T-cell (primary cell): Measurements from ENCODE around the gene RNU7-1. TPM values are rescaled to one million over a fixed set of nuclear protein-coding genes. Genes with fewer than 3 reads are reported as not detected.

Source experiments
- ATAC-seq, 4 experiments: fragments of 200-7000 bp in 3 of 4; fragments of 150-1000 bp in 1 of 4; cut with Tn5 transposase; replicated peaks in 1 of 4; 1 replicate in 3 of 4; 2 replicates in 1 of 4; pipeline ENCODE4 v1.10.0; 2021; ENCODE audit warnings: moderate library complexity in 3 of 4, mild to moderate bottlenecking in 2 of 4, moderate number of reproducible peaks in 1 of 4
- CTCF ChIA-PET, 2 donors: fragments of 300-600 bp; sonication (Branson Sonifier 250); formaldehyde crosslinking; loops; one replicate each; lab custom pipeline; 2022; ENCODE audit warnings: antibody characterized with exemption in 2 of 2; lab: Charles Lee
- POLR2A ChIA-PET, 2 donors: fragments of 300-600 bp; sonication (Branson Sonifier 250); formaldehyde crosslinking; loops; one replicate each; lab custom pipeline; 2022; ENCODE audit warnings: antibody characterized with exemption in 2 of 2; lab: Charles Lee
- DNase-seq, 35 experiments: peaks; one replicate each; pipeline versions ENCODE4 v3.0.0 to v3.0.0-alpha.2; 2013 to 2023
- H3K27ac ChIP-seq: one replicate; pipeline ENCODE4 v1.5.1; 2013; ENCODE audit warnings: low read length
- H3K27me3 ChIP-seq, 2 experiments: replicated peaks in 1 of 2; 1 replicate in 1 of 2; 2 replicates in 1 of 2; pipeline versions ENCODE4 v1.6.1 to v1.7.0; 2013; ENCODE audit warnings: low read length in 1 of 2, mixed read lengths in 1 of 2; ENCODE audit not compliant: control insufficient read depth in 2 of 2, insufficient read depth in 2 of 2; ENCODE audit errors: extremely low read depth in 1 of 2
- H3K36me3 ChIP-seq, 2 donors: 1 replicate in 1 of 2; 2 replicates in 1 of 2; pipeline versions ENCODE4 v1.6.1 to v1.7.0; 2013; ENCODE audit warnings: low read length in 1 of 2; ENCODE audit not compliant: control insufficient read depth in 2 of 2, insufficient read depth in 1 of 2; ENCODE audit errors: extremely low read depth in 1 of 2
- H3K4me1 ChIP-seq, 2 experiments: 1 replicate in 1 of 2; 2 replicates in 1 of 2; pipeline versions ENCODE4 v1.6.1 to v1.7.0; 2013; ENCODE audit warnings: low read length in 2 of 2, mixed read lengths in 1 of 2; ENCODE audit not compliant: insufficient read depth in 2 of 2, control insufficient read depth in 1 of 2; ENCODE audit errors: extremely low read depth in 1 of 2
- H3K4me3 ChIP-seq, 2 donors: 1 replicate in 1 of 2; 2 replicates in 1 of 2; pipeline versions ENCODE4 v1.5.1 to v1.7.0; 2013; ENCODE audit warnings: mild to moderate bottlenecking in 2 of 2, low read length in 1 of 2, moderate library complexity in 1 of 2; ENCODE audit not compliant: control insufficient read depth in 1 of 2; ENCODE audit errors: extremely low read depth in 1 of 2
- H3K9me3 ChIP-seq: 2 replicates; pipeline ENCODE4 v1.7.0; 2013
- H3K27ac Mint-ChIP-seq, 2 donors: one replicate each; pipeline ENCODE4 v1.8.0; 2020 to 2021; ENCODE audit warnings: mild to moderate bottlenecking in 2 of 2, mixed read lengths in 2 of 2
- H3K27me3 Mint-ChIP-seq, 2 donors: one replicate each; pipeline ENCODE4 v1.8.0; 2021 to 2022; ENCODE audit warnings: mixed read lengths in 2 of 2
- H3K36me3 Mint-ChIP-seq: one replicate; pipeline ENCODE4 v1.8.0; 2021; ENCODE audit warnings: mixed read lengths
- H3K4me1 Mint-ChIP-seq, 3 donors: one replicate each; pipeline ENCODE4 v1.8.0; 2020 to 2022; ENCODE audit warnings: mixed read lengths in 3 of 3, mild to moderate bottlenecking in 1 of 3
- H3K4me3 Mint-ChIP-seq, 3 donors: one replicate each; pipeline ENCODE4 v1.8.0; 2020 to 2022; ENCODE audit warnings: mild to moderate bottlenecking in 3 of 3, mixed read lengths in 3 of 3, moderate library complexity in 3 of 3
- H3K9me3 Mint-ChIP-seq, 3 donors: one replicate each; pipeline ENCODE4 v1.8.0; 2020 to 2022; ENCODE audit warnings: mixed read lengths in 3 of 3
- WGBS: methylation state at CpG from one replicate; pipeline ENCODE4 v1.1.5; 2013; ENCODE audit warnings: missing lambda C conversion rate; ENCODE audit not compliant: insufficient coverage; 5-methylcytosine and 5-hydroxymethylcytosine counted together
- total RNA-seq, 35 experiments: library from RNA in 6 of 35; stranded (reverse) in 6 of 35; fragments of 120-200 nt in 1 of 35; gene quantifications; one replicate each; pipeline versions ENCODE4 v1.2.1 to v1.2.4 and lab custom pipeline; 2013 to 2026

RNU7-1 gene
- total RNA-seq, 5 donors from 2014 or later (not counting 1 experiment from before 2014, with no cell fraction given) = not detected

- Mint-ChIP-seq H3K9me3 (no peaks in the 10 kb centered on the region), H3K4me1 (peaks cover 77 to 92% (median 87%) of the 10 kb centered on the region in 3 donors), H3K4me3 (peak overlapping the region; percentile 68 to 89 (median 88)), H3K27me3 (no peaks in the 10 kb centered on the region), H3K27ac (peak overlapping the region; percentile 99 to 100), H3K36me3 (peaks cover 32% of the 10 kb centered on the region)
- CTCF ChIA-PET = interaction anchor here (1.4 to 6.8 kb wide), 8 partner anchors 9 to 108 kb away, joined by 3 to 126 read pairs (median 7); partner anchors contain the start of genes C12orf57 (in 2 of the 2), PTPN6 (in 2 of the 2), RNU7-1 (in 2 of the 2) and CDCA3 (in 1 of the 2)
- no peak for DNase-seq
- H3K27ac ChIP-seq = peak overlapping the region; percentile 97
- WGBS = 78% methylated on average over 17 of the region's 26 CpGs
- no peaks in the 10 kb centered on the region for H3K9me3 ChIP-seq
- peaks cover 62 to 98% of the 10 kb centered on the region in 2 experiments for H3K4me1 ChIP-seq
- peaks cover 6 to 54% of the 10 kb centered on the region in 2 donors for H3K36me3 ChIP-seq
- no peaks in the 10 kb centered on the region for H3K27me3 ChIP-seq
- POLR2A ChIA-PET = interaction anchor here in 1 of 2 donors (1.7 to 2.1 kb wide), 2 partner anchors 15 to 16 kb away, joined by 15 to 22 read pairs; partner anchors contain the start of genes C12orf57 and RNU7-1
- peak overlapping the region; percentile 38 to 39 for H3K4me3 ChIP-seq
- no peak for ATAC-seq
These were observed 16.4 kb downstream of the RNU7-1 start for GRCh38 chr12:6959805-6960592.

GRCh38 chr12:6960593-6961277, 17.1 kb downstream of the RNU7-1 start:
- H3K27me3 ChIP-seq = no peaks in the 10 kb centered on the region
- H3K9me3 Mint-ChIP-seq = no peaks in the 10 kb centered on the region
- peaks cover 55 to 96% of the 10 kb centered on the region in 2 experiments for H3K4me1 ChIP-seq
- no peaks in the 10 kb centered on the region for H3K9me3 ChIP-seq
- H3K27ac Mint-ChIP-seq = peak overlapping the region; percentile 99 to 100
- POLR2A ChIA-PET = interaction anchor here (2.0 to 2.1 kb wide), 2 partner anchors 16 to 18 kb away, joined by 9 to 22 read pairs; partner anchors contain the start of genes C12orf57 (in 2 of the 2) and RNU7-1 (in 2 of the 2)
- H3K4me3 Mint-ChIP-seq = peak overlapping the region; percentile 68 to 88 (median 76)
- H3K27ac ChIP-seq = peak overlapping the region; percentile 97
- 41% methylated on average over 12 of the region's 13 CpGs for WGBS
- DNase-seq = peak in 3 of 35 experiments; percentile 44 to 60 (median 45)
- ATAC-seq = peak; percentile 2 to 7 (median 4)
- H3K36me3 ChIP-seq = peaks cover 3 to 54% of the 10 kb centered on the region in 2 donors
- H3K27me3 Mint-ChIP-seq = no peaks in the 10 kb centered on the region
- peak overlapping the region in 1 of 2 donors; percentile 3 for H3K4me3 ChIP-seq
- peaks cover 36% of the 10 kb centered on the region for H3K36me3 Mint-ChIP-seq
- H3K4me1 Mint-ChIP-seq = peaks cover 77 to 90% (median 85%) of the 10 kb centered on the region in 3 donors
- CTCF ChIA-PET = interaction anchor here (0.5 to 6.8 kb wide), 12 partner anchors 8 to 346 kb away, joined by 3 to 126 read pairs (median 6); partner anchors contain the start of genes C12orf57 (in 2 of the 2), PTPN6 (in 2 of the 2), RNU7-1 (in 2 of the 2) and CDCA3 (in 1 of the 2)

- H3K9me3 Mint-ChIP-seq = no peaks in the 10 kb centered on the region
- H3K27ac Mint-ChIP-seq = peak overlapping the region; percentile 99 to 100
- peaks cover 71 to 85% (median 80%) of the 10 kb centered on the region in 3 donors for H3K4me1 Mint-ChIP-seq
- peaks cover 34% of the 10 kb centered on the region for H3K36me3 Mint-ChIP-seq
- DNase-seq (peak; percentile 73 to 95 (median 85)), ATAC-seq (peak; percentile 77 to 80 (median 80))
- H3K4me3 ChIP-seq = peak overlapping the region in 1 of 2 donors; percentile 9
- H3K36me3 ChIP-seq = peaks cover 0 to 54% of the 10 kb centered on the region in 2 donors
- H3K27ac ChIP-seq = peak overlapping the region; percentile 97
- CTCF ChIA-PET = interaction anchor here (0.5 to 6.8 kb wide), 14 partner anchors 8 to 346 kb away, joined by 3 to 126 read pairs (median 6); partner anchors contain the start of genes C12orf57 (in 2 of the 2), PTPN6 (in 2 of the 2), RNU7-1 (in 2 of the 2) and CDCA3 (in 1 of the 2)
- peaks cover 53 to 90% of the 10 kb centered on the region in 2 experiments for H3K4me1 ChIP-seq
- no peaks in the 10 kb centered on the region for H3K27me3 Mint-ChIP-seq
- no peaks in the 10 kb centered on the region for H3K9me3 ChIP-seq
- POLR2A ChIA-PET = interaction anchor here (2.0 to 2.1 kb wide), 2 partner anchors 17 to 18 kb away, joined by 9 to 22 read pairs; partner anchors contain the start of genes C12orf57 (in 2 of the 2) and RNU7-1 (in 2 of the 2)
- no peaks in the 10 kb centered on the region for H3K27me3 ChIP-seq
- peak overlapping the region; percentile 68 to 88 (median 76) for H3K4me3 Mint-ChIP-seq
- 2% methylated on average over 23 of the region's 24 CpGs for WGBS
These were observed 17.7 kb downstream of the RNU7-1 start for GRCh38 chr12:6961278-6961694.

- Mint-ChIP-seq H3K36me3 (peaks cover 32% of the 10 kb centered on the region), H3K4me3 (peak overlapping the region; percentile 68 to 88 (median 76)), H3K27ac (peak overlapping the region; percentile 99 to 100), H3K4me1 (peaks cover 66 to 80% (median 75%) of the 10 kb centered on the region in 3 donors), H3K9me3 (no peaks in the 10 kb centered on the region), H3K27me3 (no peaks in the 10 kb centered on the region)
- no peaks in the 10 kb centered on the region for H3K27me3 ChIP-seq
- WGBS = 26% methylated on average over 4 of the region's 16 CpGs
- ATAC-seq (peak; percentile 13 to 29 (median 22)), DNase-seq (peak in 4 of 35 experiments; percentile 32 to 46 (median 42))
- ChIA-PET CTCF (interaction anchor here (0.5 to 6.8 kb wide), 12 partner anchors 9 to 231 kb away, joined by 3 to 126 read pairs (median 6); partner anchors contain the start of genes C12orf57 (in 2 of the 2), PTPN6 (in 2 of the 2), RNU7-1 (in 2 of the 2) and CDCA3 (in 1 of the 2)), POLR2A (interaction anchor here (2.0 to 2.1 kb wide), 2 partner anchors 17 to 19 kb away, joined by 9 to 22 read pairs; partner anchors contain the start of genes C12orf57 (in 2 of the 2) and RNU7-1 (in 2 of the 2))
- H3K4me1 ChIP-seq = peaks cover 48 to 85% of the 10 kb centered on the region in 2 experiments
- peak overlapping the region in 1 of 2 donors; percentile 9 for H3K4me3 ChIP-seq
- H3K36me3 ChIP-seq = peaks cover 0 to 54% of the 10 kb centered on the region in 2 donors
- no peaks in the 10 kb centered on the region for H3K9me3 ChIP-seq
- H3K27ac ChIP-seq = peak overlapping the region; percentile 97
These were observed 18.2 kb downstream of the RNU7-1 start for GRCh38 chr12:6961695-6962284.

GRCh38 chr12:6962285-6963015, 18.8 kb downstream of the RNU7-1 start:
- peaks cover 31% of the 10 kb centered on the region for H3K36me3 Mint-ChIP-seq
- no peaks in the 10 kb centered on the region for H3K9me3 Mint-ChIP-seq
- ChIA-PET POLR2A (interaction anchor here (2.0 to 2.1 kb wide), 2 partner anchors 18 to 19 kb away, joined by 9 to 22 read pairs; partner anchors contain the start of genes C12orf57 (in 2 of the 2) and RNU7-1 (in 2 of the 2)), CTCF (interaction anchor here (0.5 to 6.8 kb wide), 8 partner anchors 10 to 230 kb away, joined by 3 to 126 read pairs (median 8); partner anchors contain the start of genes C12orf57 (in 2 of the 2), RNU7-1 (in 2 of the 2) and PTPN6 (in 1 of the 2))
- Histone ChIP-seq H3K4me1 (peaks cover 41 to 79% of the 10 kb centered on the region in 2 experiments), H3K36me3 (peaks cover under 1 to 54% of the 10 kb centered on the region in 2 donors), H3K9me3 (no peaks in the 10 kb centered on the region), H3K27ac (peak overlapping the region; percentile 97), H3K27me3 (no peaks in the 10 kb centered on the region), H3K4me3 (no peak overlapping the region)
- no peaks in the 10 kb centered on the region for H3K27me3 Mint-ChIP-seq
- ATAC-seq (no peak), DNase-seq (peak in 1 of 35 experiments; percentile 6)
- peak overlapping the region; percentile 68 to 88 (median 76) for H3K4me3 Mint-ChIP-seq
- H3K27ac Mint-ChIP-seq = peak overlapping the region; percentile 99 to 100
- 86% methylated on average over 14 of the region's 25 CpGs for WGBS
- peaks cover 60 to 73% (median 68%) of the 10 kb centered on the region in 3 donors for H3K4me1 Mint-ChIP-seq
